ENCODE results near the gene LRRC9.

LRRC9 gene

GRCh38 chr14:60107477-60107876, 187.5 kb downstream of the LRRC9 start:
- Histone ChIP-seq H3F3A (ENCODE audit: insufficient read depth) (0 out of 2 replicates have a peak, but pooled peaks cover 3% of the 10 kb centered on the region), H4K20me1 (ENCODE audit: low read depth, low read length) (peaks cover 2% of the 10 kb centered on the region; the same call in 1 of the 2 replicates), H3K9me2 (replicated peaks; ENCODE audit: insufficient read depth, low read length) (no peaks in the 10 kb centered on the region), H3K36me3 (ENCODE audit: low read length) (0 out of 2 replicates have a peak, but pooled peaks cover 3% of the 10 kb centered on the region), H3K79me2 (ENCODE audit: insufficient read depth, low read length) (peaks cover 66% of the 10 kb centered on the region), H2AFZ (ENCODE audit: low read depth, low read length, severe bottlenecking) (no peak overlapping the region), H3K27ac (ENCODE audit: low read depth, low read length) (no peak overlapping the region), H3K9me3 (ENCODE audit: insufficient read depth, low read length) (no peaks in the 10 kb centered on the region), H3K4me3 (ENCODE audit: insufficient read depth, low read length, poor library complexity, severe bottlenecking) (no peak overlapping the region), H3K9ac (ENCODE audit: low read length) (no peak overlapping the region), H3K27me3 (ENCODE audit: low read length) (no peaks in the 10 kb centered on the region), H3K4me2 (ENCODE audit: low read depth, low read length, poor library complexity, severe bottlenecking) (no peak overlapping the region)
- TF ChIP-seq CTCF (IDR thresholded peaks at IDR 0.05; ENCODE audit: insufficient read depth, low read length, poor library complexity, severe bottlenecking), result no peak

- Histone ChIP-seq H3F3A (ENCODE audit: insufficient read depth) (no peaks in the 10 kb centered on the region), H3K4me2 (ENCODE audit: low read depth, low read length, poor library complexity, severe bottlenecking) (no peak overlapping the region), H3K9me3 (ENCODE audit: insufficient read depth, low read length) (no peaks in the 10 kb centered on the region), H3K27ac (ENCODE audit: low read depth, low read length) (no peak overlapping the region), H2AFZ (ENCODE audit: low read depth, low read length, severe bottlenecking) (no peak overlapping the region), H3K36me3 (ENCODE audit: low read length) (peaks cover 8% of the 10 kb centered on the region; the same call in 1 of the 2 replicates), H3K9me2 (replicated peaks; ENCODE audit: insufficient read depth, low read length) (no peaks in the 10 kb centered on the region), H3K27me3 (ENCODE audit: low read length) (no peaks in the 10 kb centered on the region), H3K4me3 (ENCODE audit: insufficient read depth, low read length, poor library complexity, severe bottlenecking) (no peak overlapping the region), H3K9ac (ENCODE audit: low read length) (no peak overlapping the region), H3K79me2 (ENCODE audit: insufficient read depth, low read length) (peaks cover 33% of the 10 kb centered on the region; the same call in 1 of the 2 replicates), H4K20me1 (ENCODE audit: low read depth, low read length) (no peaks in the 10 kb centered on the region; the same call in 1 of the 2 replicates)
- TF ChIP-seq EZH2phosphoT487 (conservative IDR thresholded peaks at IDR 0.05; ENCODE audit: low read length) (no peak), CTCF (IDR thresholded peaks at IDR 0.05; ENCODE audit: insufficient read depth, low read length, poor library complexity, severe bottlenecking) (no peak)
Observed at GRCh38 chr14:60111732-60112131, 191.8 kb downstream of the LRRC9 start.

Measured in SU-DHL-6 (cell line).